Measurements from ENCODE around the gene ZFPM1. TPM values are rescaled to one million over a fixed set of nuclear protein-coding genes. Genes with fewer than 3 reads are reported as not detected.
"Not testable (repeated sequence)": the region's sequence is repeated elsewhere in the genome, so short reads cannot be mapped to it uniquely, and the experiment has no call there.

The ZFPM1 gene
- total RNA-seq, 1 experiment from 2014 or later: 14.6 TPM

DNA sequence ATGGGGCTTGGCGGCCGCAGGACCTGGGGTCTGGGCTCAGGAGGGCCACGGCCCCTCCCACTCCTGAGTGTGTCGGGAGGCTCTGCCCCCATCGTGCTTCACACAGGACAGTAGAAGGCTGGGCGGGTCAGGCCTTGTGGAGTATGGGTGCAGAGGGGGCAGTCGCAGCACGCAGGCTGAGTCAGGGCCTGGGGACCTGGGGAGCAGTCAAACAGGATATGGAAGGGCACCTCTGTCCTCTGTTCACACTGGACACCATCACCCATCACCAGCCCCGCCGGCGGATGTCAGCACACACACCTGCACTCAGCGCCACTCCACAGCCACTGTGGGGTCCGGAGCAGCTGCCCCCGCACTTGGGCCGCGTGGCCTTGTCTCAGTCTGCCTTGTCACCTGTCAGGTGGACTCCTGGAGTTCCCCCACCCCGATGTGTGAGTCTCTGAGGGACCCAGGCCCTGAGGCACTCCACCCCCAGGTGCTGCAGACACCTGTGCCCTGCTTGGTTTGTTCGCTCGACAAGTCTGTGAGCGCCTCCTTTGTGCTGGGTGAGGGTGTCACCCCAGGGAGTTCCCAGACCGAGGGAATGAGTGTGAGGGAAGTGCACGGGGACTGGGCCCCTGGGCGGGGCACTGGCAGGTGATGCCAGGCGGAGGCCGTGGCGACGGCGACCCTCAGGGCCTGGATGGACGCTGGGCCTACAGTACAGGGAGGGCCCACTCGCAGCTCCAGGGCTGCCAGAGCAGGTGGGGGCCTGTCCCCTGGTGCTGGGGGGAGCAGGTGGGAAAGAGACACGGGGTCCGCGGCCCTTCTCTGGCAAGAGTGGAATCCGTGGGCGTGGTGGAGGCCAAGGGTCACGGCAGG is 31.7 kb downstream of the ZFPM1 start:
- no peaks in the 10 kb centered on the region for H3K9me3 ChIP-seq (ENCODE audit: control insufficient read depth in 1 of 2, insufficient read depth in 1 of 2, low read depth in 1 of 2, low read length in 2 of 2)
- intact Hi-C loops (cut with micrococcal nuclease): no loop called here
- DNase-seq (ENCODE audit: low read depth, low spot score): no peak
- CTCF ChIA-PET: no interaction called here
- no peak overlapping the region for H3K4me2 ChIP-seq (ENCODE audit: low read length)
- POLR2A ChIA-PET: no interaction called here
- H4K20me1 ChIP-seq (ENCODE audit: insufficient read depth): no peaks in the 10 kb centered on the region
- H3K4me3 ChIP-seq (replicated peaks in 1 of 2; ENCODE audit: low read depth in 1 of 2, low read length in 2 of 2): no peak overlapping the region
- peaks cover 0 to 2% of the 10 kb centered on the region in 2 experiments; a peak in 1 of 4 replicates for H3K36me3 ChIP-seq (ENCODE audit: control insufficient read depth in 1 of 2, insufficient read depth in 2 of 2, low read length in 2 of 2)
- H3K4me1 ChIP-seq (ENCODE audit: control insufficient read depth in 1 of 2, insufficient read depth in 2 of 2, low read length in 2 of 2): peaks cover 4 to 13% of the 10 kb centered on the region in 2 experiments; a peak in 2 of 4 replicates
- TF ChIP-seq EZH2phosphoT487 (IDR thresholded peaks at IDR 0.05; ENCODE audit: borderline replicate concordance) (no peak), SIN3A (IDR thresholded peaks at IDR 0.05; ENCODE audit: low read depth) (no peak), YY1 (IDR thresholded peaks at IDR 0.05; ENCODE audit: extremely low read depth, insufficient replicate concordance, low read depth, low read length) (no peak), CEBPB (IDR thresholded peaks at IDR 0.05; ENCODE audit: low read depth) (no peak), SRF (IDR thresholded peaks at IDR 0.05; ENCODE audit: low read depth) (no peak), ZFX (IDR thresholded peaks at IDR 0.05) (no peak), SP1 (IDR thresholded peaks at IDR 0.05; ENCODE audit: low read depth) (no peak)
- TF ChIP-seq, protein P1, sequence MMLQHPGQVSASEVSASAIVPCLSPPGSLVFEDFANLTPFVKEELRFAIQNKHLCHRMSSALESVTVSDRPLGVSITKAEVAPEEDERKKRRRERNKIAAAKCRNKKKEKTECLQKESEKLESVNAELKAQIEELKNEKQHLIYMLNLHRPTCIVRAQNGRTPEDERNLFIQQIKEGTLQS (IDR thresholded peaks at IDR 0.05): no peak
- H3K79me2 ChIP-seq (ENCODE audit: insufficient read depth, low read length): peaks cover 4% of the 10 kb centered on the region; the same call in 1 of the 2 replicates
- H2AFZ ChIP-seq (ENCODE audit: low read depth, low read length, poor library complexity, severe bottlenecking): no peak overlapping the region
- no peak for ATAC-seq
- no peak overlapping the region; the same call in 1 of the 2 replicates for H3K27ac ChIP-seq (ENCODE audit: low read depth, low read length)
- H3K9ac ChIP-seq (ENCODE audit: low read length): no peak overlapping the region
- BruUV-seq (replicated peaks): no TSS peak
- RAD21 ChIA-PET (ENCODE audit: low non-redundant PET in 1 of 2, low total read pairs in 2 of 2, uncharacterized antibody in 2 of 2, unreplicated experiment in 2 of 2): no interaction called here
- H3K27me3 ChIP-seq (ENCODE audit: insufficient read depth, low read length): no peaks in the 10 kb centered on the region
- H3K9me2 ChIP-seq (ENCODE audit: insufficient read depth): no peaks in the 10 kb centered on the region

DNA sequence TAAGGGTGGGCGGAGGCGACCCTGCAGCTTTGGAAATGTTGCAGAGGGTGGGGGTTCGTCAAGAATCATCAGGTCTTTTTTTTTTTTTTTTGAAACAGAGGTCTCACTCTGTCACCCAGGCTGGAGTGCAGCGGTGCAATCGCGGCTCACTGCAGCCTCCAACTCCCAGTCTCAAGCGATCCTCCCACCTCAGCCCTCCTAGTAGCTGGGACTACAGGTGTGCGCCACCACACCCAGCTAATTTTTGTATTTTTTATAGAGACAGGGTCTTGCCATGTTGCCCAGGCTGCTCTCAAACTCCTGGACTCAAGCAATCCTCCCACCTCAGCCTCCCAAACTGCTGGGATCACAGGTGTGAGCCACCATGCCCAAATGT is 32.3 kb downstream of the ZFPM1 start:
- H3K4me2 ChIP-seq (ENCODE audit: low read length); POLR2A ChIA-PET: not testable (repeated sequence)

More for the DNA sequence above, 32.3 kb downstream of the ZFPM1 start:
- H3K9ac ChIP-seq (ENCODE audit: low read length); H3K27ac ChIP-seq (ENCODE audit: low read depth, low read length); H4K20me1 ChIP-seq (ENCODE audit: insufficient read depth); H3K36me3 ChIP-seq (ENCODE audit: control insufficient read depth in 1 of 2, insufficient read depth in 2 of 2, low read length in 2 of 2); H3K9me3 ChIP-seq (ENCODE audit: control insufficient read depth in 1 of 2, insufficient read depth in 1 of 2, low read depth in 1 of 2, low read length in 2 of 2); H3K9me2 ChIP-seq (ENCODE audit: insufficient read depth); ATAC-seq; H3K27me3 ChIP-seq (ENCODE audit: insufficient read depth, low read length); BruUV-seq (replicated peaks); CTCF ChIA-PET; H3K4me3 ChIP-seq (replicated peaks in 1 of 2; ENCODE audit: low read depth in 1 of 2, low read length in 2 of 2); intact Hi-C loops (cut with micrococcal nuclease); H2AFZ ChIP-seq (ENCODE audit: low read depth, low read length, poor library complexity, severe bottlenecking); RAD21 ChIA-PET (ENCODE audit: low non-redundant PET in 1 of 2, low total read pairs in 2 of 2, uncharacterized antibody in 2 of 2, unreplicated experiment in 2 of 2); DNase-seq (ENCODE audit: low read depth, low spot score); H3K79me2 ChIP-seq (ENCODE audit: insufficient read depth, low read length): not testable (repeated sequence)
- H3K4me1 ChIP-seq (ENCODE audit: control insufficient read depth in 1 of 2, insufficient read depth in 2 of 2, low read length in 2 of 2): peaks cover 4 to 13% of the 10 kb centered on the region in 2 experiments; a peak in 2 of 4 replicates

Data from HCT116 (cell line).